ENCODE results near the gene ZDHHC19. TPM values are rescaled to one million over a fixed set of nuclear protein-coding genes. Genes with fewer than 3 reads are reported as not detected.
"Not testable (repeated sequence)": the region's sequence is repeated elsewhere in the genome, so short reads cannot be mapped to it uniquely, and the experiment has no call there.

ZDHHC19 gene
- polyA plus RNA-seq, 1 donor (not counting 4 experiments of a cell fraction or from before 2014, with no cell fraction given), result not detected

- Histone ChIP-seq H2AFZ (ENCODE audit: control insufficient read depth, low read length) (no peak overlapping the region), H4K20me1 (ENCODE audit: control insufficient read depth, extremely low read depth, insufficient read depth, low read length) (no peaks in the 10 kb centered on the region), H3K36me3 (ENCODE audit: control insufficient read depth in 2 of 2, extremely low read depth in 1 of 2, insufficient read depth in 2 of 2, low read length in 2 of 2) (no peaks in the 10 kb centered on the region), H3K79me2 (ENCODE audit: control insufficient read depth, insufficient read depth, low read length) (no peaks in the 10 kb centered on the region), H3K9ac (ENCODE audit: control insufficient read depth, extremely low read depth, insufficient read depth, low read length) (no peak overlapping the region), H3K4me2 (ENCODE audit: control insufficient read depth, extremely low read depth, insufficient read depth, low read depth, low read length) (no peak overlapping the region), H3K27ac (ENCODE audit: control insufficient read depth, insufficient read depth, low read length) (no peak overlapping the region), H3K9me3 (ENCODE audit: control insufficient read depth, low read depth, low read length) (no peaks in the 10 kb centered on the region), H3K4me1 (ENCODE audit: control insufficient read depth, extremely low read depth, insufficient read depth, low read length) (peaks cover 10% of the 10 kb centered on the region), H3K4me3 (ENCODE audit: control insufficient read depth in 2 of 3, extremely low read depth in 1 of 3, insufficient read depth in 2 of 3, low read depth in 1 of 3, low read length in 3 of 3) (no peak overlapping the region), H3K9me1 (ENCODE audit: control insufficient read depth, extremely low read depth, insufficient read depth, low read length) (no peaks in the 10 kb centered on the region), H3K27me3 (ENCODE audit: control insufficient read depth, extremely low read depth, insufficient read depth, low read length) (no peaks in the 10 kb centered on the region)
- FAIRE-seq (no peak), DNase-seq (ENCODE audit: low read depth, low spot score) (no peak)
- TF ChIP-seq EZH2 (IDR thresholded peaks at IDR 0.05; ENCODE audit: low read length), result no peak
- TF ChIP-seq CTCF (optimal IDR thresholded peaks at IDR 0.05 in 1 of 3, IDR thresholded peaks at IDR 0.05 in 1 of 3, conservative IDR thresholded peaks at IDR 0.05 in 1 of 3; ENCODE audit: extremely low read depth in 1 of 3, insufficient read depth in 2 of 3, low read length in 3 of 3), result no peak
- dilution Hi-C loops (cut with MboI; ENCODE audit: extremely low pct_ligation_motif_present, low sequenced_read_pairs), result no loop called here
Measured at GRCh38 chr3:196175116-196175625, 36.0 kb downstream of the ZDHHC19 start.

GRCh38 chr3:196174652-196175051 lies 36.5 kb downstream of the ZDHHC19 start:
- no peaks in the 10 kb centered on the region for H3K9me3 ChIP-seq (ENCODE audit: control insufficient read depth, low read depth, low read length)
- H3K9me1 ChIP-seq (ENCODE audit: control insufficient read depth, extremely low read depth, insufficient read depth, low read length), result no peaks in the 10 kb centered on the region
- FAIRE-seq (no peak), DNase-seq (ENCODE audit: low read depth, low spot score) (no peak)
- no peaks in the 10 kb centered on the region for H4K20me1 ChIP-seq (ENCODE audit: control insufficient read depth, extremely low read depth, insufficient read depth, low read length)
- H3K4me3 ChIP-seq (ENCODE audit: control insufficient read depth in 2 of 3, extremely low read depth in 1 of 3, insufficient read depth in 2 of 3, low read depth in 1 of 3, low read length in 3 of 3), result no peak overlapping the region
- no peaks in the 10 kb centered on the region for H3K27me3 ChIP-seq (ENCODE audit: control insufficient read depth, extremely low read depth, insufficient read depth, low read length)
- peaks cover 6% of the 10 kb centered on the region for H3K4me1 ChIP-seq (ENCODE audit: control insufficient read depth, extremely low read depth, insufficient read depth, low read length)
- TF ChIP-seq EZH2 (IDR thresholded peaks at IDR 0.05; ENCODE audit: low read length) (no peak), CTCF (optimal IDR thresholded peaks at IDR 0.05 in 1 of 3, IDR thresholded peaks at IDR 0.05 in 1 of 3, conservative IDR thresholded peaks at IDR 0.05 in 1 of 3; ENCODE audit: extremely low read depth in 1 of 3, insufficient read depth in 2 of 3, low read length in 3 of 3) (no peak)
- H3K9ac ChIP-seq (ENCODE audit: control insufficient read depth, extremely low read depth, insufficient read depth, low read length), result no peak overlapping the region
- no peak overlapping the region for H3K4me2 ChIP-seq (ENCODE audit: control insufficient read depth, extremely low read depth, insufficient read depth, low read depth, low read length)
- dilution Hi-C loops (cut with MboI; ENCODE audit: extremely low pct_ligation_motif_present, low sequenced_read_pairs), result no loop called here
- H3K79me2 ChIP-seq (ENCODE audit: control insufficient read depth, insufficient read depth, low read length), result no peaks in the 10 kb centered on the region
- no peak overlapping the region for H3K27ac ChIP-seq (ENCODE audit: control insufficient read depth, insufficient read depth, low read length)
- no peak overlapping the region for H2AFZ ChIP-seq (ENCODE audit: control insufficient read depth, low read length)
- no peaks in the 10 kb centered on the region for H3K36me3 ChIP-seq (ENCODE audit: control insufficient read depth in 2 of 2, extremely low read depth in 1 of 2, insufficient read depth in 2 of 2, low read length in 2 of 2)

- dilution Hi-C loops (cut with MboI; ENCODE audit: extremely low pct_ligation_motif_present, low sequenced_read_pairs); H3K9ac ChIP-seq (ENCODE audit: control insufficient read depth, extremely low read depth, insufficient read depth, low read length); H3K9me1 ChIP-seq (ENCODE audit: control insufficient read depth, extremely low read depth, insufficient read depth, low read length); DNase-seq (ENCODE audit: low read depth, low spot score); FAIRE-seq; H3K79me2 ChIP-seq (ENCODE audit: control insufficient read depth, insufficient read depth, low read length); H3K4me3 ChIP-seq (ENCODE audit: control insufficient read depth in 2 of 3, extremely low read depth in 1 of 3, insufficient read depth in 2 of 3, low read depth in 1 of 3, low read length in 3 of 3); H4K20me1 ChIP-seq (ENCODE audit: control insufficient read depth, extremely low read depth, insufficient read depth, low read length); H3K27me3 ChIP-seq (ENCODE audit: control insufficient read depth, extremely low read depth, insufficient read depth, low read length); H2AFZ ChIP-seq (ENCODE audit: control insufficient read depth, low read length); H3K36me3 ChIP-seq (ENCODE audit: control insufficient read depth in 2 of 2, extremely low read depth in 1 of 2, insufficient read depth in 2 of 2, low read length in 2 of 2); H3K4me2 ChIP-seq (ENCODE audit: control insufficient read depth, extremely low read depth, insufficient read depth, low read depth, low read length); H3K9me3 ChIP-seq (ENCODE audit: control insufficient read depth, low read depth, low read length); H3K4me1 ChIP-seq (ENCODE audit: control insufficient read depth, extremely low read depth, insufficient read depth, low read length); H3K27ac ChIP-seq (ENCODE audit: control insufficient read depth, insufficient read depth, low read length): not testable (repeated sequence)
Measured at GRCh38 chr3:196170296-196170695, 40.9 kb downstream of the ZDHHC19 start.

Data from keratinocyte (primary cell).